Parathyroid adenoma (tissue), 2 donors: Measurements from ENCODE around the gene SMG9.

ENCODE experiments used
- H2AFZ ChIP-seq: fragments of 300-600 bp; sonication (generic); one replicate; pipeline ENCODE4 v1.7.0; 2017; ENCODE audit warnings: antibody characterized with exemption, mild to moderate bottlenecking
- H3K27ac ChIP-seq: fragments of 300-600 bp; sonication (generic); one replicate; pipeline ENCODE4 v1.7.0; 2017
- H3K27me3 ChIP-seq: fragments of 300-600 bp; sonication (generic); one replicate; pipeline ENCODE4 v1.7.0; 2017; ENCODE audit warnings: low read length; ENCODE audit not compliant: control insufficient read depth, insufficient read depth
- H3K36me3 ChIP-seq: fragments of 300-600 bp; sonication (generic); one replicate; pipeline ENCODE4 v1.7.0; 2017; ENCODE audit warnings: low read length; ENCODE audit not compliant: control insufficient read depth, insufficient read depth
- H3K4me1 ChIP-seq: fragments of 300-600 bp; sonication (generic); one replicate; pipeline ENCODE4 v1.7.0; 2017; ENCODE audit warnings: control low read depth
- H3K4me2 ChIP-seq: fragments of 300-600 bp; sonication (generic); one replicate; pipeline ENCODE4 v1.7.0; 2017; ENCODE audit warnings: low read length
- H3K4me3 ChIP-seq: fragments of 300-600 bp; sonication (generic); one replicate; pipeline ENCODE4 v1.7.0; 2017; ENCODE audit warnings: low read depth, low read length
- H3K79me2 ChIP-seq: fragments of 300-600 bp; sonication (generic); one replicate; pipeline ENCODE4 v1.7.0; 2017; ENCODE audit warnings: control low read depth
- H3K9ac ChIP-seq: fragments of 300-600 bp; sonication (generic); one replicate; pipeline ENCODE4 v1.7.0; 2017; ENCODE audit warnings: mild to moderate bottlenecking
- H3K9me3 ChIP-seq: fragments of 300-600 bp; sonication (generic); one replicate; pipeline ENCODE4 v1.7.0; 2017; ENCODE audit warnings: low read length; ENCODE audit not compliant: control insufficient read depth
- CTCF ChIP-seq: fragments of 300-600 bp; sonication (generic); IDR thresholded peaks from one replicate; pipeline ENCODE4 v1.7.0; 2017; ENCODE audit warnings: antibody characterized with exemption, mild to moderate bottlenecking
- donor health status: primary hyperparathyroidism.

Gene SMG9

DNA sequence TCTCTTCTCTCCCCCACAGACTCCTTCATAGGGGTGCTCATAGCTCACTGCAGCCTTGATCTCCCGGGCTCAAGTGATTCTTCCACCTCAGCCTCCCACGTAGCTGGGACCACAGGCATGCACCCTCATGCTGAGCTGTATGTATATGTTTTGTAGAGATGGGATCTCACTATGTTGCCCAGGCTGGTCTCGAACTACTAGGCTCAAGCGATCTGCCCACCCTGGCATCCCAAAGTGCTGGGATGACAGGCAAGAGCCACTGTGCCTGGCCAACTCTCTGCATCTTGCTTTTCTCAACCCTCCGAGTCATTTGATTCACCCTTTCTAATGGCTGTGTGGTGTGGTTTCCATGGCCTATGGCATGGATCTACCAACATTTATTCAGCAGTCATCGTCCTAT lies 49.0 kb downstream of the SMG9 start:
- no peaks in the 10 kb centered on the region for H3K36me3 ChIP-seq
- no peaks in the 10 kb centered on the region for H3K27me3 ChIP-seq
- TF ChIP-seq CTCF = no peak
- no peak overlapping the region for H3K4me3 ChIP-seq
- H3K9ac ChIP-seq = no peak overlapping the region
- no peak overlapping the region for H3K4me2 ChIP-seq
- peaks cover 7% of the 10 kb centered on the region for H3K4me1 ChIP-seq
- H3K27ac ChIP-seq = no peak overlapping the region
- no peaks in the 10 kb centered on the region for H3K79me2 ChIP-seq
- H3K9me3 ChIP-seq = no peaks in the 10 kb centered on the region
- no peak overlapping the region for H2AFZ ChIP-seq

GRCh38 chr19:43704002-43704705 lies 50.6 kb downstream of the SMG9 start:
- no peak overlapping the region for H3K9ac ChIP-seq
- H2AFZ ChIP-seq = no peak overlapping the region
- H3K4me2 ChIP-seq = no peak overlapping the region
- no peaks in the 10 kb centered on the region for H3K36me3 ChIP-seq
- H3K79me2 ChIP-seq = no peaks in the 10 kb centered on the region
- H3K27me3 ChIP-seq = no peaks in the 10 kb centered on the region
- no peak for TF ChIP-seq CTCF
- H3K4me1 ChIP-seq = peaks cover 7% of the 10 kb centered on the region
- no peak overlapping the region for H3K4me3 ChIP-seq
- no peak overlapping the region for H3K27ac ChIP-seq
- H3K9me3 ChIP-seq = no peaks in the 10 kb centered on the region

- no peak overlapping the region for H3K9ac ChIP-seq
- H2AFZ ChIP-seq = no peak overlapping the region
- TF ChIP-seq CTCF = no peak
- peaks cover 7% of the 10 kb centered on the region for H3K4me1 ChIP-seq
- no peaks in the 10 kb centered on the region for H3K36me3 ChIP-seq
- no peaks in the 10 kb centered on the region for H3K9me3 ChIP-seq
- no peaks in the 10 kb centered on the region for H3K79me2 ChIP-seq
- H3K4me2 ChIP-seq = peak overlapping the region; percentile 23
- H3K4me3 ChIP-seq = no peak overlapping the region
- peak overlapping the region; percentile 17 for H3K27ac ChIP-seq
- no peaks in the 10 kb centered on the region for H3K27me3 ChIP-seq
Measured at GRCh38 chr19:43700395-43701000, 54.3 kb downstream of the SMG9 start.

DNA sequence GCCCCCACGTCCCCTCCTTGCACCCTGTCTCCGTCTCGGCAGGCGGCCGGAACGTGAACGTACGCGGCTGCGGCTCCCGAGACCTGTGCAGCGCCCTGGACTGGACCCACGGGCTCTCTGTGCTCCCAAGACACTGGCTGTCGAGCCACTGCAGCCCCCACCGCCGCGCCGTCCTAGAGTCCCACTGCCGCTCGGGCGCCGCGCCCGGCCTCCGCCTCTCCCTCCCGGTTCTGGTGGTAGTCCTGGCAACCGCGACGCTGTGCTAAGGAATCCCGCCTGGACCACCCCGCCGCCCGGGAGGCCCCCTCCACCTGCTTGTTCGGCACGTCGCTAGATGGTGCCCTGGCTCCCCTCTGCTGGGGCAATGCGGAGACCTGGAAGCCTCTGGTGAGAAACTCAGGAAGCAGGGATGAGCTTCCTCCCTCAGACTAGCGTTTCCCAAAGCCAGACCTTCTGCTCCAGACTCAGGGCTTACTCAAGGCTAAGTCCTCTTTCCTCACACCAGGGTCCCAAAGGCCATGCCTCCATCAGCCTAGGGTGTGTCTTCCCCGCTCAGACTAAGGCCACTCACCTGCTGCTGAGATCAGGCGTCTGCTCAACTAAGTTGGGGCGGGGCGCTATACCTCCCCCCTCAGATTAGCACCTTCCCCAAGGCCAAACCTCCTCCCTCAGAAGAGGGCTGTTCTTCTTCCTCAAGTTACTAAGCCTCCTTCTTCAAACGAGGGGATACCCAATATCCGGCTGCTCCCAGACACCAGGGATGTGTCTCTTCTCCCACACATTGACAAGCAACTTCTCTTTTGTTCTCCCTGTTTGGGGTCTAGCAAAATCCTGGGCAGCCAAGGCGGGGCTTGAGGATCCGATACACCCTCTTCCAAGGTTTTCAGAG lies 55.0 kb downstream of the SMG9 start:
- Histone ChIP-seq H3K36me3 (no peaks in the 10 kb centered on the region), H3K9ac (no peak overlapping the region), H3K79me2 (no peaks in the 10 kb centered on the region), H3K4me2 (peak overlapping the region; percentile 55), H2AFZ (peak overlapping the region; percentile 71), H3K9me3 (no peaks in the 10 kb centered on the region), H3K4me3 (no peak overlapping the region), H3K27ac (no peak overlapping the region), H3K4me1 (peaks cover 7% of the 10 kb centered on the region), H3K27me3 (no peaks in the 10 kb centered on the region)
- TF ChIP-seq CTCF = peak; percentile 5
